Ovary (tissue), 9 donors: ENCODE measurements around the gene GPR65. TPM values are rescaled to one million over a fixed set of nuclear protein-coding genes. Genes with fewer than 3 reads are reported as not detected.
"Not testable (repeated sequence)": the region's sequence is repeated elsewhere in the genome, so short reads cannot be mapped to it uniquely, and the experiment has no call there.

Experiments used
- DNase-seq, 5 donors: peaks; one replicate each; pipeline ENCODE4 v3.0.0-alpha.2; 2019 to 2020
- H3K27ac ChIP-seq, 2 donors: fragments of 200-600 bp; one replicate each; pipeline versions ENCODE4 v1.5.1 to v1.8.0; 2019 to 2022
- H3K27me3 ChIP-seq: fragments of 200-600 bp; one replicate; pipeline ENCODE4 v1.8.0; 2022
- H3K36me3 ChIP-seq: fragments of 200-600 bp; sonication (generic); one replicate; pipeline ENCODE4 v1.5.1; 2019
- H3K4me1 ChIP-seq: one replicate; pipeline ENCODE4 v1.8.1; 2013; ENCODE audit warnings: mild to moderate bottlenecking, moderate library complexity; ENCODE audit not compliant: insufficient read depth
- H3K4me3 ChIP-seq: fragments of 200-600 bp; sonication (generic); one replicate; pipeline ENCODE4 v1.5.1; 2017
- H3K9me3 ChIP-seq, 2 donors: fragments of 200-600 bp in 1 of 2; sonication (generic) in 1 of 2; one replicate each; pipeline versions ENCODE4 v1.5.1 to v1.8.1; 2013 to 2019; ENCODE audit warnings: mild to moderate bottlenecking in 1 of 2, moderate library complexity in 1 of 2
- EP300 ChIP-seq: sonication (generic); formaldehyde crosslinking; IDR thresholded peaks from one replicate; pipeline ENCODE4 v1.6.1; 2017; ENCODE audit warnings: antibody characterized with exemption
- POLR2A ChIP-seq: fragments of 450-650 bp; IDR thresholded peaks from one replicate; pipeline ENCODE4 v1.6.1; 2017; ENCODE audit warnings: antibody characterized with exemption, mild to moderate bottlenecking, moderate library complexity
- WGBS, 3 donors: extraction: QIAGEN DNeasy Blood & Tissue Kit in 1 of 3; methylation state at CpG; one replicate each; pipeline versions ENCODE4 v1.1.5 to v1.1.7; 2013 to 2017; 5-methylcytosine and 5-hydroxymethylcytosine counted together
- intact Hi-C, 4 donors: fragments of 100-400 bp; cut with DNase I; formaldehyde crosslinking; loops; one replicate each; pipeline versions ENCODE4 v1.11.0 to v1.15.1; 2022 to 2023
- polyA plus RNA-seq, 2 donors: library from polyadenylated mRNA; stranded (reverse); fragments of 200-250 nt in 1 of 2; fragments of 350-450 nt in 1 of 2; fragmentation: Illumina TruSeq in 1 of 2; extraction: RNeasy Lipid Tissue Mini Kit (QIAGEN cat#74804) in 1 of 2; gene quantifications; one replicate each; pipeline ENCODE4 v1.2.3, GENCODE V29; 2013 to 2014
- total RNA-seq, 7 donors: library from RNA; depleted of rRNA in 2 of 7; stranded (reverse); fragments of >200 nt in 2 of 7; fragmentation: NEBNext Ultra II Directional in 3 of 7; extraction: Animal tissue kit (Norgen Biotek cat#: 25700) in 3 of 7; gene quantifications; one replicate each; pipeline versions ENCODE4 v1.1.0 to v1.2.4, GENCODE V29; 2016 to 2023
- TF ChIP-seq, protein P1 (sequence below), 3 donors: fragments of 450-650 bp in 2 of 3; fragments of 200-600 bp in 1 of 3; IDR thresholded peaks; one replicate each; pipeline versions ENCODE4 v1.5.1 to v1.8.0; 2016 to 2022; ENCODE audit warnings: antibody characterized with exemption in 3 of 3, mild to moderate bottlenecking in 1 of 3
- donor health status: DM: no; HTN: no; CAD: no; lungs with moderate emphysema.
- donor health status: DM: no; HTN: no; CAD: no.
- donor health status: Bipolar disorder and iron deficiency.
- donor health status: DM: yes; HTN: yes; CAD: no.
- donor health status: DM: no; HTN: no; CAD: no.
- donor health status: DM: yes; HTN: yes; CAD: no.

GPR65 gene
- total and polyA plus RNA-seq, 9 donors, result 0.19 to 2.2 (median 0.70) TPM

DNA sequence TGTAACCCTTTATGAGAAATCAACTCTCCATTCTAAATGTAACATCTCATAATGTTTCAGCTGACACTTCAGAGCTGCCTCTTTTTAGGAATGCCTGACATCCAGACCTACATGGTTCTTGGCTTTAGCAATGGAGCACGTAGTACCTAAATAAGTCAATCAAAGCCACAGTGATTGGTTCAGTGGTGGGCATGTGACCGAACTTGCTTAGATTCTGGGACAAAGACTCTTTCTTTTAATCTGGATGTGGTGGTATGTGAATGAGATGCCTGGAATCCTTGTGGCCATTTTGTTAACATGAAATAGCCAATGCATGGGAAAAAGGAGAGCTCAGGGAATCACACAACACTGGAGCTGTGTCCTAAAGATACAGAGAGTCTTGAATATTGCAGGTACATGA is 11.8 kb downstream of the GPR65 start:
- WGBS, 3 donors, result 92 to 96% (median 94%) methylated on average over 2 of the region's 2 CpGs
- H3K27me3 ChIP-seq, result no peaks in the 10 kb centered on the region
- H3K4me3 ChIP-seq, result no peak overlapping the region
- H3K27ac ChIP-seq, result no peak overlapping the region
- TF ChIP-seq, protein P1, sequence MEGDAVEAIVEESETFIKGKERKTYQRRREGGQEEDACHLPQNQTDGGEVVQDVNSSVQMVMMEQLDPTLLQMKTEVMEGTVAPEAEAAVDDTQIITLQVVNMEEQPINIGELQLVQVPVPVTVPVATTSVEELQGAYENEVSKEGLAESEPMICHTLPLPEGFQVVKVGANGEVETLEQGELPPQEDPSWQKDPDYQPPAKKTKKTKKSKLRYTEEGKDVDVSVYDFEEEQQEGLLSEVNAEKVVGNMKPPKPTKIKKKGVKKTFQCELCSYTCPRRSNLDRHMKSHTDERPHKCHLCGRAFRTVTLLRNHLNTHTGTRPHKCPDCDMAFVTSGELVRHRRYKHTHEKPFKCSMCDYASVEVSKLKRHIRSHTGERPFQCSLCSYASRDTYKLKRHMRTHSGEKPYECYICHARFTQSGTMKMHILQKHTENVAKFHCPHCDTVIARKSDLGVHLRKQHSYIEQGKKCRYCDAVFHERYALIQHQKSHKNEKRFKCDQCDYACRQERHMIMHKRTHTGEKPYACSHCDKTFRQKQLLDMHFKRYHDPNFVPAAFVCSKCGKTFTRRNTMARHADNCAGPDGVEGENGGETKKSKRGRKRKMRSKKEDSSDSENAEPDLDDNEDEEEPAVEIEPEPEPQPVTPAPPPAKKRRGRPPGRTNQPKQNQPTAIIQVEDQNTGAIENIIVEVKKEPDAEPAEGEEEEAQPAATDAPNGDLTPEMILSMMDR (IDR thresholded peaks at IDR 0.05), result no peak
- no peak for TF ChIP-seq EP300
- no peaks in the 10 kb centered on the region for H3K4me1 ChIP-seq
- DNase-seq, result no peak
- intact Hi-C loops, result no loop called here
- H3K36me3 ChIP-seq, result no peaks in the 10 kb centered on the region
- H3K9me3 ChIP-seq, result no peaks in the 10 kb centered on the region

GRCh38 chr14:88017535-88017934 is 12.6 kb downstream of the GPR65 start:
- Histone ChIP-seq H3K27ac (no peak overlapping the region), H3K4me1 (no peaks in the 10 kb centered on the region), H3K9me3 (no peaks in the 10 kb centered on the region), H3K27me3 (no peaks in the 10 kb centered on the region), H3K36me3 (no peaks in the 10 kb centered on the region), H3K4me3 (no peak overlapping the region)
- 46 to 96% (median 90%) methylated on average over 2 of the region's 2 CpGs for whole genome bisulfite sequencing, 3 donors
- intact Hi-C loops, result no loop called here
- DNase-seq, result no peak
- TF ChIP-seq, protein P1 (IDR thresholded peaks at IDR 0.05), result no peak
- TF ChIP-seq POLR2A, result no peak
- no peak for TF ChIP-seq EP300

GRCh38 chr14:88023658-88024187 is 18.8 kb downstream of the GPR65 start:
- 60 to 73% (median 67%) methylated on average over 3 of the region's 3 CpGs for WGBS, 3 donors
- intact Hi-C loops, result no loop called here
- Histone ChIP-seq H3K4me1 (no peaks in the 10 kb centered on the region), H3K36me3 (no peaks in the 10 kb centered on the region), H3K4me3 (no peak overlapping the region), H3K27me3 (no peaks in the 10 kb centered on the region), H3K27ac (no peak overlapping the region), H3K9me3 (no peaks in the 10 kb centered on the region)
- no peak for DNase-seq
- TF ChIP-seq EP300 (no peak), POLR2A (no peak)
- TF ChIP-seq, protein P1 (IDR thresholded peaks at IDR 0.05), result no peak

- WGBS, 3 donors, result 69 to 76% (median 71%) methylated on average over 11 of the region's 11 CpGs
- H3K9me3 ChIP-seq, DNase-seq, H3K36me3 ChIP-seq, H3K27ac ChIP-seq, H3K27me3 ChIP-seq, H3K4me1 ChIP-seq, H3K4me3 ChIP-seq, intact Hi-C loops: not testable (repeated sequence)
These were observed 19.5 kb downstream of the GPR65 start for GRCh38 chr14:88024252-88025086.

- TF ChIP-seq, protein P1 (IDR thresholded peaks at IDR 0.05), result no peak
- TF ChIP-seq POLR2A (no peak), EP300 (no peak)
- Histone ChIP-seq H3K36me3 (no peaks in the 10 kb centered on the region), H3K9me3 (no peaks in the 10 kb centered on the region), H3K4me1 (no peaks in the 10 kb centered on the region), H3K27me3 (no peaks in the 10 kb centered on the region), H3K27ac (no peak overlapping the region), H3K4me3 (no peak overlapping the region)
- DNase-seq, result no peak
- intact Hi-C loops, result no loop called here
- WGBS, 3 donors, result 20 to 48% (median 23%) methylated on average over 3 of the region's 3 CpGs
These were observed 20.4 kb downstream of the GPR65 start for GRCh38 chr14:88025313-88025712.
